VCaP (cell line): ENCODE measurements around the gene LIPG.

Experiments
- H3K27ac ChIP-seq: fragments of 450-650 bp; 2 replicates; pipeline ENCODE4 v1.5.1; 2017
- CTCF ChIP-seq: fragments of 450-650 bp; conservative IDR thresholded peaks from 2 replicates; pipeline ENCODE4 v1.5.1; 2017; ENCODE audit warnings: mild to moderate bottlenecking, moderate library complexity

LIPG gene

GRCh38 chr18:49648326-49648725 is 86.5 kb downstream of the LIPG start:
- no peak overlapping the region for H3K27ac ChIP-seq
- no peak for TF ChIP-seq CTCF
